Umbilical cord (tissue), 2 donors: ENCODE results near the gene NT5DC1. TPM values are rescaled to one million over a fixed set of nuclear protein-coding genes. Genes with fewer than 3 reads are reported as not detected.

Source experiments
- DNase-seq: peaks from one replicate; pipeline ENCODE4 v3.0.0-alpha.2; 2015; ENCODE audit warnings: low spot score
- total RNA-seq: library from RNA; depleted of rRNA; stranded (reverse); fragments of >200 nt; gene quantifications from one replicate; pipeline ENCODE4 v1.2.3, GENCODE V29; 2014; ENCODE audit warnings: low replicate concordance; ENCODE audit not compliant: insufficient read depth

NT5DC1 gene
- total RNA-seq = 20.0 TPM

DNA sequence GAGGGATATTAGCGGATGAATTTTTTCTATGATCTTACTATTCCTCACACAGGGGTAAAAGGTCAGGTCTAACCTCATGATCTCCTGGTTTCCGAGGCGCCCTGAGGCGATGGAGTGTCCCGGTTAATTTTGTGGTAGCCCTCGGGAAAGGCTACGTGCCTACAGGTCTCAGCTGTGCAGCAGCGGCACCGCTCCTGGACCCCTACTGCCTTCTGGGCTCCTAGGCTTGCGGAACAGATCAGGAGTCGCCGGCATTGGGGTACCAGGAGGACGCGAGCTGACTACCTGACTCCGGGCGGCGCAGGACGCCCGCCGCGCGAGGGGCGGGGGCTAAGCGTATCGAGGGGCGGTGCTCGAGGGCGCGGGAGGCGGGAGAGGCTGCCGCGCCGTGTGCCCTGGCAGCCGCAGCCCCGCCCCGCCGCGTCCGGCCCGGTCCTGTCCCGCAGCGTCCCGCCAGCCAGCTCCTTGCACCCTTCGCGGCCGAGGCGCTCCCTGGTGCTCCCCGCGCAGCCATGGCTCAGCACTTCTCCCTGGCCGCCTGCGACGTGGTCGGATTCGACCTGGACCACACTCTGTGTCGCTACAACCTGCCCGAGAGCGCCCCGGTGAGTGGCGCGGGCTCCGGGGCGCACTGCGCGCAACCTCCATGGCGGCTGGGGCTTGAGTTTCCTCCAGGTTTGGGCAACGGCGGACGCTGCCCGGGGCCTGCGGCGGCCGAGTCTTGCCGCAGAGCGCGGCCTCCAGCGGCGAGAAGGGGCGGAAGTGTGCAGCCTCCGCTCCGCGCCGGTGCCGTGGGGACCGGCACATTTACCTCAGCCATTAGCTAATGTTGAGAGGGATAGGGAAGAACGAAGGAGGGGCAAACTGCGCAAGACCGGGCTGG is at the start of gene NT5DC1:
TSS of gene NT5DC1 (plus strand) at position 435 of the 883 bp plus-strand sequence. CDS start at position 513, 78 bp downstream.
- peak; percentile 83 for DNase-seq

- DNase-seq = no peak
Observed at GRCh38 chr6:116051244-116051643, 49.4 kb upstream of the NT5DC1 start.

DNA sequence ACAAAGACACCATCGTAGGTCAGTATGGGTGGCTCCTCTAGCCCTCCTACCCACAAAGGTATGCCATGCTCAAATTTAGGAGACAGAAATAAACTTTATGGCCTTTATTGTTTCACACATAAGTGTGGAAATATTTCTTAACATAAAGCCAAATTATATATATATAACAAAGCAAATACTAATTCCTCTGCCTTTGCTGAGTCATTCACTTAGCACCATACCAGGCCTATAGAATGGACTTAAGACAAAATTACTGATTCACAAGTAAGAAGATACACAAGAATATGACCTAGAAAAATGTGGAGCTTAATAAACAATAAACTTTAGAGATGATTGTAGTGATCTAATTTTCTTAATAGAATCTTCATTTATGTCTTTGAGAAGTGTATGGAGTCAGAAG is 45.1 kb upstream of the NT5DC1 start:
- DNase-seq = no peak

DNA sequence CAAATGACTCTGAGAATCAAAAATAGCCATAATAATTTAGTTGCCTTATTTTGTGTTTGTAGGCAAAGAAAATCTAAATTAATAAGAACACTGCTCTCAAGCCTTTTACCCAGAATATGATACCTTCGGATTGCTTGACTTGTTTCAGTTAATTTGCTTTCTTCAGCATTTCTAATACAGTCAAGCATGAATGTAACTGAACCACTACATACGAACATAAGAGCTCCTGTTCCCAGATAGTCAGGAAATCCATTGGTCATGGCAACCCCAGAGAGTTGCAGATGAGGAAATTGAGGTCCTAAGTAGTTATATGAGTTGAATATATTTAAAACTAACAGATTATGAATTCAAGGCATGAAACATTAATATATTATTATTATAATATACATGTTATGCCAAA is 42.9 kb upstream of the NT5DC1 start:
- no peak for DNase-seq

DNA sequence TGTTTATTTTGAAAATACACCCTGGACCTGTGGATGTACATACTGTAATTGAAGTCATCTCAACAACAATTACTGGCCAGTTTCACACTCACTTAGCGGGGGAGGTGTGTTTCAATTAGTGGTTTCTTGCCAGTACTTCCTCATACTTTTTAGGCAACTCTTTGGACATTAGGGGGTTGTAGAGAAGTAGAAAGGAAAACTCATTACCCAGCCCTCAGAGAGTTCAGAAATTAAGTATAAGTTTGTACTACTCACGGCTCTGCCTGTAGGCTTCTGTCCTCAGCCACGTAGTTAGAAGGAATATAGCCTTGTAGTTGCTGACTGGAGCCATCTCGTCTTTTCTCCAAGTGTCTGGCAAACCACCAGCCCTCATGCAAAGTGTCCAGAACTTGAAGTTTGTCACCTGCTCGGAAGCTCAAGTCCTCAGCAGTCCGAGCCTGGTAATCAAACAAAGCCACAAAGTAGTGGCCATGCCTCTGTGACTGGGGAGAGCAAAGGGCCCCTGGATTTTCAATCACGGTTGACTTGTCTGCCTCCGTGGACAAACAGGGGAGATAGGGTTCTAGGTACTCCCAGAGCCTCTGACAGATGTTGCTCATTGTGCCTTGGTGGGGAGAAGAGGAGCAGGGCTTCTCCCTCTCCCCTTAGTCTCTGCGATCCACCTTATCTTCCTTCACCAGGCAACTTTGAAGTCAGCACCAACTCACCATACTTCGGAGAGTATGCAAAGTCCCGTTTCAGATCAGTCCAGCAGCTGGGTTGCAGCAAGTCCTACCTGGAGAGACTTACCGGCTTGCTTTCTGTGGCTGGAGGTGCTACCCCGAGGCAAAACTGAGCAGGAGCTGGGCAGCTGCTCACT is 40.7 kb upstream of the NT5DC1 start:
- DNase-seq = peak; percentile 4

- peak; percentile 75 for DNase-seq
Observed at GRCh38 chr6:116060572-116061283, 39.9 kb upstream of the NT5DC1 start, which contains the start of gene FRK. Gene FRK (minus strand): TSS chr6:116060891. CDS start chr6:116060311, 580 bp downstream.

GRCh38 chr6:116062496-116062895 is 38.2 kb upstream of the NT5DC1 start:
- no peak for DNase-seq

GRCh38 chr6:116064666-116065065 is 36.0 kb upstream of the NT5DC1 start:
- DNase-seq = no peak

- no peak for DNase-seq
Observed at GRCh38 chr6:116066789-116067188, 33.9 kb upstream of the NT5DC1 start.

- DNase-seq = no peak
Observed at GRCh38 chr6:116070101-116070500, 30.6 kb upstream of the NT5DC1 start.

DNA sequence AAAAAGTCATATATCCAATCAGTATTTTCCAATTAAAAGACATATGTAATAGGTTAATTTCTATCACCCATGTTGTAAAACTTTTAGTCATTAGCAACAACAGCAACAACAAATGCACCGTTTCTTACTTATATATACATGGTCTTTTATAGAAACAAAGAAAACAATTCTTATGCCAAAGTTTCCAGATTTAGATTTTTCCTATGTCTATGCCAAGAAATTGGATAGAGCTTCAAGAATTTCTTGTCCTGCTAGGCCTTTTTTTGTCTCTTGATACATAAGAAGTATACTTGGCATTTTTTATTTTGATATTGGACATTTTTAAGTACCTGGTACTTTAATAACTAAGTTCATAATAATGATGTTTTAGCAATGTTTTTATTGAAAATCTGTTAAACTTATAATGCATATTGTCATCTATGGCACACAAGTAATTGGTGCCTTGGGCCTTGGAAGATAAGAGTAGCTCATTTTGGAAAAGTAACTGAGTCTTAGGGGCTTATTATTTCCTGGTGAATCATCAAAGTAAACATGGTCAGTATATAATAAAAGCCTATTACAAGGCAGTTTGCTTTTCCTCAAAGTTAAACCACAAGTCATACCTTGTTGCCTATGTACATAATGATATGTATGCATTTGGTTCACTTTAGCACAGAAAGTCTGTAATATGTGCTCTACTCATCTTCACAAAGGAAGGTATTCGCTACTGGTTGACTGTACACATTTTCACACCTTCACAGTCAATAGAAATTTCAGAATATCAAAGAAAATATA is 29.9 kb upstream of the NT5DC1 start:
- peak; percentile 5 for DNase-seq

DNA sequence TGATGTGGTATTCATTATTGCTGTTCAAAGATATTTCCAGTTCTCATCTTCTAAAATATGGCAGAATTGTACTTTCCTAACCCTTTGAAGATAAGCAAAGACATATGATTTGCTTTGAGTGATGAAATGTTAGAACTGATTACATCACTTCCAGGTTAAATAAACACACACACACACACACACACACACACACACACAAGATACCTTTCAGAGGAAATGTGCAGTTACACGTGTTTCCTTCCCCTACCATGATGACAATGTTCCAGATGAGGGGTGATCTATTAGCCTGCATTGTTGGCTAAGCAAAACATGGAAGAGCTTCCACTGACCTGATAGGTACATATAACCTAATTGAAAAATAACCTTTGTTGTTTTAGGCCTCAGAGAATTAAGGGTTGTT is 28.3 kb upstream of the NT5DC1 start:
- DNase-seq = no peak

GRCh38 chr6:116073765-116074440 is 26.8 kb upstream of the NT5DC1 start:
- DNase-seq = no peak

GRCh38 chr6:116074732-116075390 is 25.8 kb upstream of the NT5DC1 start:
- no peak for DNase-seq

GRCh38 chr6:116078522-116078921 is 22.1 kb upstream of the NT5DC1 start:
- no peak for DNase-seq

GRCh38 chr6:116078945-116079344 is 21.7 kb upstream of the NT5DC1 start:
- no peak for DNase-seq

GRCh38 chr6:116083052-116083451 is 17.6 kb upstream of the NT5DC1 start:
- DNase-seq = no peak

DNA sequence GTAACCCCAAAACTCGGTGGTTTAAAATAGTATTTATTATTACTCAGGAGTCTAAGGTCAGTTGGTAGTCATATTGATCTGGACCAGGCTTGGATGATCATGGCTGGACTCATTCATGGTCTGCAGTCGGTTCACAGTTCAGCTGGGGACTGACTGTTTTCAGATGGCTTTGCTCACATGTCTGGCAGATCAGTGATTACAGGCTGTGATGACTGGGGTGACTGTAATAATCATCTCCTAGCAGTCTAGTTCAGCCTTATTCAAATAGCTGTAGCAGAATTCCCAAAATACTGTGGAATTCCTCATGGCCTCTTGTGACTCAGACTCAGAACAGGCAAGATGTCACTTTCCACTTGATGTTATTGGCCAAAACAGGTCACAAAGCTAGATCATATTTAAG is 16.4 kb upstream of the NT5DC1 start:
- DNase-seq = no peak

GRCh38 chr6:116087437-116088027 is 13.1 kb upstream of the NT5DC1 start:
- DNase-seq = no peak
